Islet of Langerhans (tissue), 1 donor: ENCODE results near the gene GFRA4.

Experiments
- FAIRE-seq: peaks from one replicate; lab custom pipeline; 2011; peaks lifted over from hg19 to GRCh38; lab: Jason Lieb, UNC

The GFRA4 gene, protein sequence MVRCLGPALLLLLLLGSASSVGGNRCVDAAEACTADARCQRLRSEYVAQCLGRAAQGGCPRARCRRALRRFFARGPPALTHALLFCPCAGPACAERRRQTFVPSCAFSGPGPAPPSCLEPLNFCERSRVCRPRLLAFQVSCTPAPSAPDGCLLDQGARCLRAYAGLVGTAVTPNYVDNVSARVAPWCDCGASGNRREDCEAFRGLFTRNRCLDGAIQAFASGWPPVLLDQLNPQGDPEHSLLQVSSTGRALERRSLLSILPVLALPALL

DNA sequence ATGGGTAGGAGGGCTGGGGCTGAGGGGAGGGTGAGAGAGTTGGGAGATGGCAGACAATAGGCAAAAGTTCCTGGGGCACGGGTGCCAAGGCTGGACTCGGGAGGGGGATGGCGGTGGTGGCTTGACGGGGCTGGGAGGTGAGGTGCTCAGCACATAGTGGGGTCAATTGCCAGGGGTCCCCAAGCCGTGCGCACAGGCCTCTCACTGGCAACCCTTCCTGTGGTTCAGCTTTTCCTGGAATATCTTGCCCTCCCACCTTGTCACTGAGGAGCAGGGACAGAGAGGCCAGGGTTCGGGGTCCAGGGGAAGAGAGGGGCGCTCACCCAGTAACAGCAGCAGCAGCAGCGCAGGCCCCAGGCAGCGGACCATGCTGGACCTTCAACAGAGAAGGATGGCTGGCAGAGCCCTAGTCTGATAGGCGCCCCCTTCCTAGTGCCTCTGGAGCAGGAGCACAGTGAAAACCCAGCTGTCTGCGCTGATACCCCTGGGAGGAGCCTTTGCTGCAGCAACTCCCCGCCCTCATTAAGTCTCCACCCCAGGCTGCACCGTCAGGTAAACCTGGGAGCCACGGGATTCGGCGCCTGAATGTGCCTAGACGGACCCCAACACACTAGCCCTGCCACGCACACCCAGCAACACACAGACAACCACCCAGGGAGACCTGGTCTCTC, at the start of gene GFRA4:
GFRA4 (minus strand) TSS at position 369 of the 671 bp plus-strand sequence; CDS start at position 369, 0 bp downstream.
- FAIRE-seq, result no peak

DNA sequence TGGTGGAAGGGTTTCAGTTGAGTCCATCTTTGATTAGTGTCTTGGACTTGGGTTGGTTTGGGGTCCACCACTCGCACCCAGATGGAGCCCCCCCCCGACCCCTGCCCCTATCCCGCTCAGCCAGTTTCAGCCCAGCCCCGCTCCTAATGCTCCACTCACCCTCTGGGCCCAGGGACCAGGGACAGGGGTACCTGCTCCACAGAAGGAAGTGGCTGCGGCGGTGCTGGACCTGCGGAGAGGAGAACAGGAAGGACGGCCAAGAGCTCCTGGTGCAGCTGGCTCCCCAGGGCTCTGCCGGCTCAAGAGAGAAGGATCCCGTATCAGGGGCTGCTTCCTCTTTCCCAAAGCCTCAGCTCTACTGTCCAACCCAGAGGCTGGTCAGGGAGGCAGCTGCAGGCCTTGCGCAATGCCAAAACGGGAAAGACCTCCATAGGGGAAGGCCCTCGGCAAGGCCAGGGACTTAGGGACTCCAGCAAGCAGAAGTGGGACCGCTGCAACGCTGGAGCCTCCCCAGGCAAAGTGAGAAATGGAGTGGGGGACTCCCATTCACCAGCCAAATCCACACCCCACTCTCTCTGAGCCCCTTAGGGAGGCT, 49.2 kb upstream of the GFRA4 start, which contains the start of gene SIGLEC1:
SIGLEC1 (minus strand) TSS at position 322 of the 595 bp plus-strand sequence. CDS start 5,472 bp downstream, outside the sequence.
- no peak for FAIRE-seq

DNA sequence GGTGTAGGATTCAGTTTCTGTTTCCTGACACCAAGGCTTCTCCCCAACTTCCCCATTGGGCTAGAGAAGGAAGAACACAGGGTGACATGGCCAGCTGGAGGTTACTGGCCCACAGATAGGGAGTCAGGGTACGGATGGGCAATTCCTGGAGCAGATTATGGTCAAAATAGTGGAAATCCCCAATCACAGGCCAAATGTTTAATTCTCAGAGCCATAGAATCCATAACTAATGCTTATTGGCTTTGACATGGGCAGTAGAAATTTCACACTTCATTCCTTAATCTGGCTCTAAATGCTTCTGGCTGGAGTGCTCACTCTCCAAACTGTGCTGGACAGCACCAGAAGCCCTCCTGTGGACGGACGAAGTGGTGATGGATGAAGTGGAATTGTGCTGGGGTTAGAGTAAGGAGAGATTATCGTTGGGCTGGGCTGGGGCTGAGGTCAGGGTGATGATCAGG, 48.3 kb upstream of the GFRA4 start:
- no peak for FAIRE-seq

DNA sequence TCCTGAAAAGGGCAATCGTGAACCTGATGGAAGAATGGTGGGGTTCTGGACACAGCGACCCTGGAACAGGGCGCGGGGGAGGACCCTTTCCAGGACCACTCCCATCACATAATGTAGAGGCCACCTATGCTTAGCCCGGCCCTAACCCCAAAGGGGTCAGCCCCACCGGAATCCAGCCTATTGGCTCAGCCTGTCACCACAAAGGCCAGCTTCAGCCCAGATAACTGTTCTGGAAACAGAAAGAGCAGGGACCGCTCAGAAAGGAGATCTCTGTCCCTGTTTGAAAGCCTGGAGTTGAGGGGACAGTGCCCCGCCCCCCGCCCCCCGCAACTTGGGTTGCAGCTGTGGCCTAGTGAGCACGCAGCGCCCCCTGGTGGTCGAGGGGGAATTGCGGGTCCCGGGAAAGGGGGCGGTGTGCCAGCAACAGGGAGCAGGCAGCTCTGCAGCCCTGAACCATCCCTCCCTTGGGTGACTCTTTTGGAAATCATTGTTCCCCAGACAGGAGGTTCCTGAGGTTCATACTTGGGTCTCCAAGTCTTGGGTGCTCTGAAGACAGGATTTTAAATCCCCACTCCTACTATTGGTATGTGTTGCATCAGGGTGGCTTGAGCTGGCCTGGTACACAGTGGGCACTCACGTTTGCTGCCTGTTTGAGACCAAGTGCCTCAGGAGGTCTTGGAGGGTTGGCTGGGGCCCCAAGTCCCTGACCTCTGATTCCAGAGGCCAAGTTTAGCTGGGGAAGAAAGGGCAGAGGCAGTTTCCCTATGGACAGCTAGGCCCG, 47.7 kb upstream of the GFRA4 start:
- no peak for FAIRE-seq

DNA sequence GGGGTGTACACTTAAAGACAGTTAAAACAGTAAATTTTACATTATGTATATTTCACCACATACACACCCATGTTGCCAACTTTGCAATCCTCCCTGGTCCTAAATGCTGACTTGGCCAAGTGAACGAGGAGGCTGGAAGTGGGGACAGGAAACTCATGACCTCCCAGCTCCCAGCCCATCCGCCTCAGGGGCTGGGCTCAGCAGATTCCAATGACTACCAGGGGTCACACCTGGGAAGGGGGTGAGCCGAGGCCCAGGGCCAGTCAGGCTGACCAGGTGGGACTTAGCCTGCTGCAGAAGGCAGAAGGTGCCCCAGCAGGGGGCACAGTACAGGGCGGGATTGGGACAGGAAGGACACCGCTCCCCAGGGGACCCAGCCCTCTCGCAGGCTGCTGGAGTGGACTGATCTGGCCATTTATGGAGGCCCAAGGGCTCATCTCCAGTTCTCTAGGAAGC, 46.8 kb upstream of the GFRA4 start:
- FAIRE-seq, result no peak

DNA sequence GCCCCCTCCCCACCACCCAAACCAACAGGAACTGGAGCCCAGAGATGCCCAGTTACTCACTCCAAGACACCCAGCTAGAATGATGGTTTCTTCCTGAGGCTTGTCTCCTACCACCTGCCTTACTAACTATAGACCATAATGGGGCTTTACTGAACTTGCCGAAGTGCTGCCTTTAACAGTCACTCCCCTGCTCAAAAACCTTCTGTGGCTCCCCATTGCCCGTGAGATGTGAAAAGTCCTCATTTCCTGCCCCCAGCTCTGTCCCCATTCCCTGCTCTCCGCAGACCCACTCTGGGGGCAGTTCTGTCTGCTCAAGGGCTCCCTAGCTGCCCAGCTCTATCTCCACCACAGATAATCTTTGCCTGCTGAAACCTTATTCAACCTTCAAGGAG, 44.3 kb upstream of the GFRA4 start:
- no peak for FAIRE-seq

DNA sequence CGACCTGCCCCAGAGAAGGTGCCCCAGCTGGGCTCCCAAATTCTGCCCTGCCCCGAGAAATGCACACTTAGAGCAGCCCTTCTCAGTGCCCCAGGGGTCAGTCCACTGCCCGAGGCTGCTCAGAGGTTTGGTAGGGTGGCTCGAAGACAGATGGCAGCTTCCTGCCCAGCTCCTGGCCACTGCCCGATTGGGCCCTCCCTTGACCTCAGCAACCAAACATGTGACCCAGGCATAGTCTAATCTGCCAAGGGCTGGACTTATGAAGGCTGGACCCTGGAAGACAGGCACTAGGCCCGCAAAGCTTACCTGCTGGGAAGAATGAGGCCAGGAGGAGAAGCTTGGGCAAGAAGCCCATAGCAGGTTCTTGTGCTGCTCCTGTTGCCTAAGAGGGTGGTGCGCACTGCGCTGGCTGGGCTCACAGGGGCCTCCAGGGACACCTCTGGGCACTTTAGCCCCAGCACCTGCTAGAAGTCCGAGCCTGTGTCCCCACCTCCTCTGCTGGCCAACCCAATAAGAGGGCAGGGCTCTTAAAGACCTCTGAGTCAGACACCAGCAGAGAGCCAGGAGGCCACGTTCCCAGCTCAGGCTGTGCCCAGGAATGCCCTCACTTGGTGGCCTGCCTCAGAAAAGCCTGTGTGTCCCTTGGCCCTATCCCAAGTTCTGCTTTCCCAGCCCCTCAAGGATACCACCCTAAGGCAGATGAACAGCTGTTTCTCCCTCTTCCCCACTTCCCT, 43.7 kb upstream of the GFRA4 start:
- no peak for FAIRE-seq

DNA sequence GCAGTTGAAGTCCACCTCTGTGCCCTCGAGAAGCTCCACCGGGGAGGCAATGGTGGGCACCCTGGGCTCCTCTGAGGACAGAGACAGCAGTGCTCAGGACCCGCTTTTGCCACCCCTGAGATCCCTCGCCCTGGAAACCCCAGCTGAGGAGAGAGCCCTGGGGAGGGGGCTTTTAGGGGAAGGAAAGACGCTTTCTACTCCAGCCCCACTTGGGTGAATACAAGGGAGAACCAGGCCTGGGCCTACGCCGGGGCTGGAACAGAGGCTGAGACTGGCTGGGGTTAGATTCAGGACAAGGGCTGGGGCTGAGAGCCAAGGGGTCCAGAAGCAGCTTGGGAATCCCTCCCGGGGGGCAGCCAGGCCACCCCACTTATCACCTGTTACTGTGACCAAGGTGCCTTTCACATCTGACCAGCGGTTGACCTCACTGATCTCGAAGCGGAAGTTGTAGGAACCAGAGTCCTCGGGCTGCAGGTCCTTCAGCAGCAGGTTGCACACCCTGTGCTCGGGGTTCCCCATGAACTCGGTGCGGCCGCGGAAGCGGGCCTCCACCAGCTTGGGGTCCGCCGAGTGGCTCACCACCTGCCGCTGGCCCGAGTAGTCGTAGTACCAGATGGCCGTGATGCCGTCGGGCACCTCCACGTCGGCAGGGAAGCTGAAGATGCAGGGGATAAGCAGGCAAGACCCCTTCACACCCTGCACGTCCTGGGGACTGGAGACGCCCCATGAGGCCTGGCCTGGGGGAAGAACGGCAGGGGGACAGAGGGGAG, 43.0 kb upstream of the GFRA4 start:
- FAIRE-seq, result no peak

DNA sequence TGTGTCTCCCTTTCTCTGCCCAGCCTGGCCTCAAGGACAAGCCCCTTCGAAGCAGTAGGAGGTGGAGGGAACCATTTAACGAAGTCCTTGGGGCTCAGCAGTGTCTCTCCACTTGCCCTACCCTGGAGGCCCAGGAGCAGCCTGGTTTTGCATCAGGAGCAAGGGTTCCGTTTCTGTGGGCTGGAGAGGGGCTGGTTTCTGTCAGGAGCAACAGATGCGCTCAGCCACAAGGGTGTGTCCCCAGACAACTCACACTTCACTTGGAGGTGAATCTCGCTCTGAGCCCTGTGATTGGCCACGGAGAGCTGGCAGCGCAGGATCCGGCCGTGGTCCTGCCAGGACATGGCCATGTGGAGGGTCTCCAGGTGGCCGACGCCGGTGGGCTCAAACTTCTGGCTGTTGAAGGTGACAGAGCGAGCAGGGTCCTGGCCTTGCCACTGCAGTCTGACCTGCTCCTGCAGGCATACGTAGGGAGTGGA, 42.3 kb upstream of the GFRA4 start:
- no peak for FAIRE-seq

DNA sequence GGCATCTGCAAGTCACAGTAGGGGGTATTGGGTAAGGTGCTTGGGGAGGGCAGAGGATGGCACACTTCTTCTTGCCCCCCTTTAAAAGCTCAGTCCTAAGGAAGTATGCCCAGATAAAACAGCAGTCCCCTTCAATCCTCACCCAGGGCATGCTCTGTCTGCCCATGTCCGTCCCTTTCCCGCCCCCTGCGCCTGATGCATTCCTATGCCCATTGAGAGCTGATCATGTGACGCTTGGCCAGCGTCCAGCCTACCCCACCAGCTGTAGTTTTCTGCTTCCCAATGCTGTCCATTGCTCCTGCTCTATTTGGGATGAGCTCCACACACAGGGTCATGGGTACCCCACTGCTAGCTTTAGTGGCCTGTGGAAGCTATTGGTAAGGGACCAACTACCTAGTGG, 40.9 kb upstream of the GFRA4 start:
- no peak for FAIRE-seq

DNA sequence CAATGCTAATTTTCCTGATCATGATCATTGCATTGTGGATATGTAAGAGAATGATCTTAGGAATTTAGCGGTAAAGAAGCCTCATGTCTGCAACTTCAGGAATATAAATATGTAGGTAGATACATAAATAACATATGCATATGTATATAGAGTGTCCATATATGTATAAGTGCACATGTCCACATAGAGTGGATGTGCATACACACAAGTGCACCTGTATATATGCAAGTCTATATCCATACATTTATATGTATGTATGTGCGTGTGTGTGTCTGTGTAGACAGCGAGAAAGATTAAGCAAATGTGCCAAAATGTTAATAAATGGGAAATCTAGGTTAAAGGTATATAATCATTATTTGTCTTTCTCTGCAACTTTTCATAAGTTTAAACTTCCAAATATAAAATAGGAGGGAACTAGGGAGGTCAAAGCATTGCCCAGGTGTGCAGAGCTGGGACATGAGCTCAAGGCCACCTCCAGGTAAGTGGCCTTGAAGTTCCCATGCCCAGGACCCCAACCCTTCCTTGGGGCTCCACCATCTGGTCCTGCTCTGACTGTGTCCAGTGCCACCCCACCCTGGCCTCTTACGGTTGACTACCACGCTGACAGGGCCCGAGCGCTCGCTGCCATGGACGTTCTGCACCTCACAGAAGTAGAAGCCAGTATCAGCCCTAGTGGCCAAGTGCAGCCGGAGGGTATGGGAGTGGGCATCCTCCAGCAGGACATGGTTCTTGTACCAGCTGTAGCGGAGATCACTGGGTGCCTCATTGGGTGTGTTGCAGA, 39.6 kb upstream of the GFRA4 start:
- no peak for FAIRE-seq

DNA sequence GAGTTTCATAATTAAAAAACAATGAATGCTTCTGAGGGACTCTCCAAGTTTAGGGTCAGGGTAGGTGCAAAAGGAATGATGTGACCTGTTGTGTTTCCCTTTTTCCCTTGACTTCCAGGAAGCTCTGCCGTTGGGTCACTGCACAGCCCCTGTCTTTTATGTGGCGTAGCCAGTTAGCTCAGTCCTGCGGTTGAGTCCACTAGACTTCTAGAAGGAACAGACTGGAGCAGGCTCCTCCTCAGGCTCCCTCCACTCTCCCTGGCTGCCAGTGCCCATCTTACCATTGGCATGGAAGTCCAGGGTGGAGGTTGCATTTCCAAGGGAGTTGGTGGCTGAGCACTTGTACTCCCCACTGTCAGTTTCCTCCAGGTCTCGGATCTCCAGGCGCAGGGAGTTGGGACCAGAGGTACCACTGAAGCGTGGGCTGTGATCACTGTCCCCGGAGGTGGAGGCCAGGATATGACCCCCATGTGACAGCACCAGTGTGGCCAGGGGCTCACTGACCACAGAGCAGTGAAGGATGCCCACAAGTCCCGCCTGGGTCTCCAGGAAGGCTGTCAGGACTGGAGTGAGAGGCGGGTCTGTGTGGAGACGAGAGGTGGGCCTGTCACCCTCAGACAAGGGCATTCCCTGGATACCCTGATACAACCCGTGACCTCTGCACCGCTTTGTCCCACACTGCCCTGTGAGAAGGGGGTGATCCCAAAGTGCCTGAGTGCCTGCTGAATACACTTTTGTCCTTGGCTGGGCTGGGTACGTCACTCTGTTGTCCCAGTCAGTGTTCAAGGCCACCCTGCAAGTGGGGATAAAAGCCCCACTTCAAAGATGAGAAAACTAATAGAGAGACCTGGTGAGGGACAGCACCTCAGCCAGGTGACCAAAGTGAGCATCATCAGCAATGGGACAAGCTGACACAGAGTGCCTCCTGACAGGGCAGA, 38.1 kb upstream of the GFRA4 start:
- no peak for FAIRE-seq

DNA sequence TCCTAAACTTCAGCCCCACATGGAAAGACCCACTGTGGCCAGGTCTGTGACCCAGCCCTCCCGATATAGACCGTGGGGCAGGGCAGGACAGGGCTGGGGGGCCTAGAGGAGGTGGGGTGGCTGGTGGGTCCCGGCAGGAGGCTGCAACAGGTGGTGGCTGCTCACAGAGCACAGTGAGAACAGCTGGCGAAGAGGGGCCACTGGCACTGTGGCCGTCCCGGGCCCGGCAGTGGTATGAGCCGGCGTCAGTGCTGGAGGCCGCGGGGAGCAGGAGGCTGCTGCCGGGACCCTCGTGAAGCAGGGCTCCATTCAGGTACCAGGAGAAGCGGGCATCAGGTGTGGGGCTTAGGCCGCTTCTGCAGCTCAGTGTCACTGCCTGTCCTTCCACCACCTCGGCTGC, 35.8 kb upstream of the GFRA4 start:
- FAIRE-seq, result no peak

DNA sequence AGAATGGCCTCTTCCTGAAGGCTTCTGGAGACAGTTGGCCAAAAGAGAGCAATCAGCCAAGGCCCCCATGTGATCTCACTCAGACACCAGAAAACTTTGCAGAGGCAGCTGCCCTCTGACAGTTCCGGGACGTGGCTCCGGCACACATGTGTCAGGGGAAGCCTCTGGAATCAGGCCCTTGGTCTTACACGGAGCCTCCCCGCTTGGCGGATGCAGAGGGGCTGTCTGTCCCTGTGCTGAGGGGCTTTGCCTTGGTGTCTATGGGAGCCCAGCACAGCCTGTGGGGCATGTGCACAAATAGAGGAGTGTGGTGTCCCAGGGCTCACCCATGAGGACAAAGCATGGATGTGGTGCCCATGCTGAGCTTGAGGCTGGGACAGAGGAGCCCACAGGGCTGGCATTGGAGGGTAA, 35.4 kb upstream of the GFRA4 start:
- no peak for FAIRE-seq

DNA sequence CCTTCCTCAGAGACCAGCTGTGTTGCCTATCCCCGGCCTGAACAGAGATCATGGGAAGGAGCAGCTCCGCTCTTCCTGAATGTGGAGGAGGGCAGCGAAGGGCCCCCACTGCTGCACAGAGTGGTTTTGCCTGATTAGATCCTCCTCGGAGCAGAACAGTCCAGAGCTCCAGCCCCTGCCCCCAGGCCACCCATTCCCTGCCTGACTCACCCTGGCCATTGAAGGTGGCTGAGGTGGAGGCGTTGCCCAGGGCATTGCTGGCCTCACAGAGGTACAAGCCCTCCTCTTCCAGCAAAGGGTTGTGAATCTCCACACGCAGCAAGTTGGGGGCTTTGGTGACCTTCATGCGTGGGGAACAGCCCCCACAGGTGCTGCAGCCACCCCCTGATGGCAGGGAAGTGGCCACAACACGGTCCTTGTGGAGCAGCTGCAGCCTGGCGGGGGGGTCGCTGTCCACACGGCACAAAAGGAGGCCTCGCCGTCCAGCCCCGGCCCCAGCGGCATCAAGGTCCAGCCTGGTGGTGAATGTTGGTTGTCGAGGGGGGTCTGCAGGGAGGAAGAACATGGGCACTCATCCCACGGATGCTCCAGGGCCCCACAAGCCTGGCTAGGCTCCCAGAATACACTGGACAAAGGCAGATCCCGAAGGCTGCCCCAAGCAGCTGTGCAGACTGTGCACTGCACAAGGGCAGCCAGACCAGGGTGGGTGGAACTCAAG, 34.5 kb upstream of the GFRA4 start:
- no peak for FAIRE-seq

DNA sequence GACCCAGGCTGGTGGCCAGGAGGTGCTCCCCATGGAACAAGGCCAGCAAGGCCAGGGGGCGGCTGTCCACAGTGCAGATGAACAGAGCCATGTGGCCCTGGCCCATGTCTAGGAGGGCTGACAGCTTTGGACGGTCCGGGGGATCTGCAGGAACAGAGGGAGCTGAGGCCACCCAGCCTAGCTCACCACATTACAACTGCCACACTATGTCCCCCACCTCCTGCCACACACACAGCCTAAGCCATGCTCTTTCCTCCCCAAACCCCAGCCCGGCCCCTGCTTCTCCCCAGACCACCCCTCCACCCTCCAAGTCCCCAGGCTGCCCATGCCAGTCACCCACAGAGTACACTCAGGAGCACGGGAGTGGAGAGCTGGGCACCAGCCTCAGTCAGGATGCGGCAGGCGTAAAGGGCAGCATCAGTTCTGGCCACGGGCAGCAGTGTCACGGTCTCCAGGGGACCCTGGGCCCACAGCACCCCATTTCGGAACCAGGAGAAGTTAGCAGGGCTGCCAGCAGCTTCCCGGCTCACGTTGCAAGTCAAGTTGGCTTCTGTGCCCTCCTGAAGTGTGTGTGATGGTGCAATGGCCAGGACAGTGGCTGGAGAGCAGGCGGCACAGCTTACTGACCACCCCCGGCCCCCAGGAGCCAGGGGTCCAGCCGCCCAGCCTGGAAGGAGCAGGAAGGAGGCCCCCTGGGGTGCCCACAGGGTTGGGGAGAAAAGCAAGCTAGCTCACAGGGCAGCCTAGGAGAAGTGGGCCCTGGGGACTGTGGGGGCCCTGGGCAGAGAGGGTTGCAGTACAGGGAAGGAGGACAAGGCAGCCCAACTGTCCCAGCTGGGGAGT, 33.8 kb upstream of the GFRA4 start:
- no peak for FAIRE-seq

DNA sequence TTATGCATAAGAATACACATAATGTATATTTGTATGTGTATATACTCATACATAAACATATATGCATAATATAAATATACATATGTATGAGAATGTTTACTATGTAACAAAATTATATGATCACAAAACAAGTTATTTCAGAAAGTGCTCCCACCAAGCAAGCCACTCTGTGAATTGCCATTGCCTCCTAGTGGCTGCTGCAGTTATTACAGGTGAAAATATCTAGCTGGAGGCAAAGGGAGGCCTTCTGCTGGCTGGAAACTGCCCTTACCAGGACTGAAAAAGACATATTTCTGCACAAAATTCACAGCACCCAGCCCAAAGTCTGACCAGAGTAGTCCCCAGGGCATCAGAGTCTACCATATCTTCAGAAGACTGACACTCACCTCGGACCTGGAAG, 33.0 kb upstream of the GFRA4 start:
- no peak for FAIRE-seq
